ENCODE results near the gene KNSTRN.

The KNSTRN gene

GRCh38 chr15:40345867-40346578 is 36.5 kb upstream of the KNSTRN start:
- DNase-seq, result no peak

DNA sequence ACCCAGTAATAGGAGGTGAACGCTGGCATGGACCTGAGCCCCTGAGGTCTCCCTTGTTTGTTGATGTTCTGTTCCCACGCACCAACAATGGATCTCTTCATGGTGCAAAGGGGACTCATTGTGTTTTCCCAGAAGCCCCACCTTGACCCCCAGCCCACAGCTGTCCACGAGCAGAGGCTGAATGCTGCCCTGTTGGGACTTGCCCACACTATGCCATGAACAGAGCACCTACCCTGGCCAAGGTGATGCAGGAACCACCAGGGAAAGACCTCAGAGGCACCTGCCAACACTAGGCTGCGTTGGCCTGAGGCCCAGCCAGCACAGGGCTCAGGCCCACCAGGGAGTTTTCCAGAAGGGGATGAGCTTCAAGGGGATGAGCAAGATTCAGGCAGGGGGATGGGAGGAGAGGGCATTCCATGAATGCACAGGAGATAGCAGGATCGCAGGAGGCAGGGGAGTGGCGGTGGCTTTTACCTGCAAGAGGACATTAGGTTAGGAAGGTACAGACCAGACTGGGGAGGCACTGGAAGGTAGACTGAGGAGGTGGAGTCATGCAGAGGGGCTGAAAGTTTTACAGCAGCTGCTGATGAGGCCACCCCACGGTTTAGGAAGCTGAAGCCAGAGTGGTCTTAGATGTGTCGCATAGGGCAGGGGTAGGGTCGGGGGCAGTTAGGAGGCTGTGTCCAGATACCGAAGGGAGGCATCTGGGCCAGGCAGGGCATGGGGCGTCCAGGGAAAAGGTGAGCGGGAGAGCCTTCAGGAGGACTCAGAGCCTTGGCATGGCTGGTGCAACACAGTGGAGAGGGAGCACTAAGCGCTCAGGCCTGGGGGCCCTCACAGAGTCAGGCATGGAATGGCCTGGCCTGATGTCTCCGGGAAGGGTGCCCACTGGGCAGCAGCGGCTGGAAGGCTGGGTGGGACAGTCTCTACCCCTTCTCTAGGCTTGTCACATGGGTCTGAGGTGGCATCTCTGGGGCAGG is 35.7 kb upstream of the KNSTRN start:
- no peak for DNase-seq

DNA sequence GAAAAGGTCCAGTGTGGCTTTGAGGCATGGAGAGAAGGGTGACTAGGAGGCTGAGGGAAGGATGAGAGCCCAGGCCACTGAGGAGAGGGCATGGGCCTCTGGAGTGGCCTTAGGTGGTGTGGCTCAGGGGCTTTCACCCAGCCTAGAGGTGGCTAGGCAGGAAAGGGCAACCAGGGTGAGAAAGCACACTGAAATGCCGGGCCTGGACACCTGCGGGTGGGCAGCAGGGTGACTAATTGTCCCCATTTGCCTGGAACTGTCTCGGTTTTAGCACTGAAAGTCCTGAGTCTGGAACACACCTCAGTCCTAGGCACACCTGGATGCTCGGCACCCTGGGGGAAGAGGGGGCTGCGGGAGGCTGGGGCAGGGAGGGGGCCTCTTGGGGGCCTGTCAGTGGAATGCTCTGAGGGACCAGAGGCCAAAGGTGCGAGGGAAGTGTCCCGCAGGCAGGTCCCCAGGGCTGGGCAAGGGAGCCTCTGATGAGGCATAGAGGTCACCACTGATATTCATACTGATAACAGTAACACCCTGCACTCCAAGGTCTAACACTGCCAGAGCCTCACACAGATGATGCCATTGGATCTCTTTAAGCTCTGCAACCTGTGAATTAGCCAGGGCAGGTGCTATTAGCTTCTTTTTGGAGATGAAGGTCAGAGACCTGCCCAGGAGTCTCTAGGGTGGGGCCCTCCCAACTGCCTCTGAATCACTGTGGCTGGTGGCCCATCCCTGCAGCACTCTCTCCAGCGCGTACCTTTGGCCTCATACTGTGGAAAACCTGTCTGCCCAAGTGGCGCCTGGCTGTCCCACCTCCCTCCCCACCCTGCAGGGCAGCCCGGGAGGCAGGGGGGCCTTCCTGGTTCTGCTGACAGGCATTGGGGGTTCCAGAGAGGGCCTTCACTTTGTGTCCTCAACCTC is 34.7 kb upstream of the KNSTRN start:
- no peak for DNase-seq

DNA sequence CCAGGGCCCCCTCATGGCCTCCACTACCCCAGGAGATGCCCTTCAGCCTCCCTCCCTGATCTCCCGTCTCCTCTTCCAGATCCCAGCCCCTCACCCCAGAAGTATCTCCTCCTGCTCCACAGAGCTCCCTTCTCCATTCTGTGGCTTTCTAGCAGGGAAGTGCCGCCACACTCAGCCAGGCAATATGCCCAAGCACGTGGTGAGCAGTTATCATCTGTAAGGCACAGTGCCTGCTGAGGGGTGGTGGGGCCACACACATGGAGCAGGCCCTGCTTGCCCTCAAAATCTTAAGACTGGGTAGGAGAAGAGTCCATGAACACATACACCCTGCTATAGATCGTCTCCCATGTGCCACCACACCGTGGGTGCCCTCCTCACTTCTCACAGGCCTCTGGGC is 34.0 kb upstream of the KNSTRN start:
- no peak for DNase-seq

DNA sequence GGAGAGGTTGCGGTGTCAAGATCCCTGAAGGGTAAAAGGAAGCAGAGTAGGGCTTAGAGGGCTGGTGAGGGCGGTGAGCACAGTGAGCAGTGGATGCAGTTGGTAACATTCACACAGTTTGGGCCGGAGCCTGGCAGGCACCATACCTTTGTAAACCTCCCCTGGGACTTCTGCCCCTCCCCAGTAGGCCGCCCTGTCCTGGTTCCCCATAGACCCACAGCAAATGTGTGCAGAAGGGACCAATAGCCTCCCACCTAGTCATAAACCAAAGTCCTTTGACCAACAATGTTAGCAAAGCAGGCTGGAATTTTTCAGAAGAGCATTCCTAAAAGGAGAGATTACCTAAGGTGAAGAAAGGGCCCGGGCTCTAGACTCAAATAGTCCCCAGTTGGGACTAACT is 33.4 kb upstream of the KNSTRN start:
- DNase-seq, result no peak

DNA sequence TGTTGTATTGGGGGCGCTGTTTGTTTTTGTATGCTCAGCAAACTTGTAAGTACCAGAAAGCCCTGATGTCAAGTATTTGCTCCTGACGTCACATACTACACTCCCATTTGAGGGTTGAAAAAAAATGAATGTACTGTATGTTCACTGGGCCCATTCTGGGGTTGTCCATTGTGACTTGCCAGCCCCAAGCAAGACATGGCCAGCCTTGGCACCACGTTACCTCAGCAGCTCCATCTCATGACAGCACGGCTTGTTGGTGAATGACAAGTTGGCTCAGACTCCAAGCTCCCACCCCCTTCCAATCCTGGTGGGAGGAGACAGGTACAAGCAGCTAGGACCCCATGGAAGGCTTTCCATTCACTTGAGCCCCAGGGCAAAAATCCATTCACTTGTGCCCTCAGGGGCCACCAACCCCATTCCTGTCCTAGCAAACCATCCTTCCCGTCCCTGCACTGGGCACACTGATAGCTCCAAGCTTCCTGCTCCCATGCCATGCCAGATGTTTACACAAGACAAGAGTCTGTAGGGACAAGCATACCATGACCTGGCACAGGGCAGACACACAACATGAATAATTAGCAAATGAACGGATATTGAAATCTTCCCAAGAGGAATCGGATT is 30.1 kb upstream of the KNSTRN start:
- no peak for DNase-seq

DNA sequence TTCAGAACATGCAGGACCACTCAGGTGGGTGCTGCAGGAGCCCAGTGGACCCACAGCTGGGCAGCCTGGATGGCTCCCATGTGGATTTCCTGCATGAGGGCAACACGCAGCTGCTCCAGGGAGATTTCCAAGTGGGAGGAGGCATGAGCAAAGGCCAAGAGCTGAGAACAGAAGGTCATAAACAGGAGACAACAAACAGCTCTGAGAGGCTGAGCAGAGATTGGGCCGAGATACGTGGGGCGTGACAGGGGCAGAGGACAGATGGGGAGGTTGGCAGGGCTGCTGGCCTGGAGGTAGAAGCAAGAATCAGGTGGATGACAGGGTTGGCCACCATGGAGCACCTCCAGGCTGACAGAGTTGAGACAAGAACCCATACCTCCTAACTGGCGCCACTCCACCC is 28.8 kb upstream of the KNSTRN start:
- DNase-seq, result no peak

- no peak for DNase-seq
These were observed 27.9 kb upstream of the KNSTRN start for GRCh38 chr15:40354408-40355171.

DNA sequence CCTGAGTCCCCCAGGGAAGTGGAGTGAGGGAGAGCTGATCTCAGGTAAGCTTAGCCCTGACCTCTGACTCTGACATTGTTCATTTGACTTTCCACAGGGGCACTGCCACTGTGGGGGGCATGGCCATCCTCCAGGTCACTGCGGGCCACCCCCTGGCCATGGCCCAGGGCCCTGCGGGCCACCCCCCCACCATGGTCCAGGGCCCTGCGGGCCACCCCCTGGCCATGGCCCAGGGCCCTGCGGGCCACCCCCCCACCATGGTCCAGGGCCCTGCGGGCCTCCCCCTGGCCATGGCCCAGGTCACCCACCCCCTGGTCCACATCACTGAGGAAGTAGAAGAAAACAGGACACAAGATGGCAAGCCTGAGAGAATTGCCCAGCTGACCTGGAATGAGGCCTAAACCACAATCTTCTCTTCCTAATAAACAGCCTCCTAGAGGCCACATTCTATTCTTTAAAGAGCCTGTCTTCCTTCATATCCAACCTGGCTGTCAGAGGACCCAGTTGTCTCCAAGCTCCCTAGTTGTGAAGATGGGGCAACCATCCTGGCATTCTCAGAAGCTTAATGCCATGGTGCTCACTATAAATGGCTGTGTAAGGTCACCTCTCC is 26.4 kb upstream of the KNSTRN start:
- no peak for DNase-seq

GRCh38 chr15:40357246-40357645 is 25.3 kb upstream of the KNSTRN start:
- DNase-seq, result no peak

DNA sequence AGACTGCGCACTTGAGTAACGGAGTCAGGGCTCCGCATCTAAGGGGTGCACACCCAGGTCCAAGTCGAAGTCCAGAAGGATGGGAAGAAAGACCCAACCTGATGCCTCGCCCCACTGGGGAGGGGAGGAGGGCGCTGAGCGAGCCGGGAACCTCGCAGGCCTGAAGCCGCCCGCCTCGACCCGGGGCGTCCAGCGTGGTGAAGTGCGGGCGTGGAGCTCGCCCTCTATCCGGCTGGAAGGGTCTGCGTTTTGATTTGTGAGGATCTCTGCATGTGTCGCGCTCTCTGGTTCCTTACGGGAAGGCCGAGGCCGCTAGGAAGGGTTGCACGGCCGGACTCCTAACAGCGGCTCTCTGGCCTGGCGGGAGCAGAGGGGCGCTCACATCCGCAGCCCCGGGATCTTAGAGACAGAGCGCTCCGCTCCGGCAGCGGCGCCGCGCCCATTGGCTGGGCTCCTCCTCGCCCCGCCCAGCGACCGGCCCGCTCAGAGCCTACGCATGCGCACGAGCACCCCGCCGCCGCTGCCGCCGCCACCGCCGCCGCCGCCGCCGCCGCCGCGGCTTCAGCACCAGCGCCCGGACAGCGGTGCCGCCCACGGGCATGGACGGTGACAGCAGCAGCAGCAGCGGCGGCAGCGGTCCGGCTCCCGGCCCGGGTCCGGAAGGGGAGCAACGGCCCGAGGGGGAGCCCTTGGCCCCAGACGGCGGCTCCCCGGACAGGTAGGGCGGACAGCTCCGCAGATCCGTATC is 24.6 kb upstream of the KNSTRN start, which contains the start of gene DISP2:
TSS of gene DISP2 (plus strand) at position 497 of the 748 bp plus-strand sequence. CDS start at position 600, 103 bp downstream.
- DNase-seq, result peak; percentile 44 to 55

- no peak for DNase-seq
These were observed 23.8 kb upstream of the KNSTRN start for GRCh38 chr15:40358471-40359353.

GRCh38 chr15:40360015-40360414 is 22.5 kb upstream of the KNSTRN start:
- no peak for DNase-seq

DNA sequence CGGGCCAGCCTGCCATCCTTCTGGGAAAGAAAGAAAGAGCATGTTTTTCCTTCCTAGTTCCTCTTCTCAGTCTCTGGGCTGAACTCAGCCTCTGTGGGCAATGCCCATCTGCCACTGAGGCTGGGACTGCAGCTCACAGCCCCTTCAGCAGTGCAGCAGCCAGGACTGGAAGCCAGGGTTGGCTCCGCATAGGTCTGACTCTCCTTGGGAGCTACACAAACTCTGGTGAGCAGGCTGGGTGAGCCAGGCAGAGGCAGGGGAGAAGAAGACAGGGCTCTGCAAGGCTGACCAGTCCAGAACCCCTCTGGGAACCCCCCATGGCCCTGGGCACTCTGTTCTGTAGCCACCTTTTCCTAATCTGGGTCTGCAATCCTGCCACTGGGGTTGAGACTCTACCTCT is 20.9 kb upstream of the KNSTRN start:
- DNase-seq, result no peak

GRCh38 chr15:40363611-40364010 is 18.9 kb upstream of the KNSTRN start:
- DNase-seq, result no peak

- no peak for DNase-seq
These were observed 18.3 kb upstream of the KNSTRN start for GRCh38 chr15:40364251-40364650.

GRCh38 chr15:40365016-40365415 is 17.5 kb upstream of the KNSTRN start:
- no peak for DNase-seq

GRCh38 chr15:40365624-40366456 is 16.7 kb upstream of the KNSTRN start:
- DNase-seq, result no peak
